ENCODE data around the gene ZDHHC22. TPM values are rescaled to one million over a fixed set of nuclear protein-coding genes. Genes with fewer than 3 reads are reported as not detected.
A peak's percentile ranks its signal among the peaks of the same experiment; 100 is the strongest.

Gene ZDHHC22
- polyA plus RNA-seq, 1 donor from 2014 or later = 4.3 TPM

GRCh38 chr14:77157740-77158139, 16.1 kb upstream of the ZDHHC22 start:
- no peak for TF ChIP-seq REST (IDR thresholded peaks at IDR 0.05; ENCODE audit: borderline replicate concordance)
- no peak for TF ChIP-seq MXI1 (conservative IDR thresholded peaks at IDR 0.05; ENCODE audit: poor library complexity, severe bottlenecking)
- TF ChIP-seq, protein P1, sequence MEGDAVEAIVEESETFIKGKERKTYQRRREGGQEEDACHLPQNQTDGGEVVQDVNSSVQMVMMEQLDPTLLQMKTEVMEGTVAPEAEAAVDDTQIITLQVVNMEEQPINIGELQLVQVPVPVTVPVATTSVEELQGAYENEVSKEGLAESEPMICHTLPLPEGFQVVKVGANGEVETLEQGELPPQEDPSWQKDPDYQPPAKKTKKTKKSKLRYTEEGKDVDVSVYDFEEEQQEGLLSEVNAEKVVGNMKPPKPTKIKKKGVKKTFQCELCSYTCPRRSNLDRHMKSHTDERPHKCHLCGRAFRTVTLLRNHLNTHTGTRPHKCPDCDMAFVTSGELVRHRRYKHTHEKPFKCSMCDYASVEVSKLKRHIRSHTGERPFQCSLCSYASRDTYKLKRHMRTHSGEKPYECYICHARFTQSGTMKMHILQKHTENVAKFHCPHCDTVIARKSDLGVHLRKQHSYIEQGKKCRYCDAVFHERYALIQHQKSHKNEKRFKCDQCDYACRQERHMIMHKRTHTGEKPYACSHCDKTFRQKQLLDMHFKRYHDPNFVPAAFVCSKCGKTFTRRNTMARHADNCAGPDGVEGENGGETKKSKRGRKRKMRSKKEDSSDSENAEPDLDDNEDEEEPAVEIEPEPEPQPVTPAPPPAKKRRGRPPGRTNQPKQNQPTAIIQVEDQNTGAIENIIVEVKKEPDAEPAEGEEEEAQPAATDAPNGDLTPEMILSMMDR (IDR thresholded peaks at IDR 0.05; ENCODE audit: poor library complexity, severe bottlenecking) = no peak
- TF ChIP-seq EP300 (conservative IDR thresholded peaks at IDR 0.05; ENCODE audit: poor library complexity, severe bottlenecking) = no peak
- TF ChIP-seq POLR2AphosphoS5 (IDR thresholded peaks at IDR 0.05) = no peak
- TF ChIP-seq TAF1 (IDR thresholded peaks at IDR 0.05; ENCODE audit: low read depth) = no peak
- TF ChIP-seq SMC3 (conservative IDR thresholded peaks at IDR 0.05; ENCODE audit: poor library complexity) = no peak
- TF ChIP-seq RAD21 (conservative IDR thresholded peaks at IDR 0.05) = no peak
- TF ChIP-seq EZH2 (IDR thresholded peaks at IDR 0.05; ENCODE audit: borderline replicate concordance, insufficient read depth, low read length, poor library complexity, severe bottlenecking) = no peak

GRCh38 chr14:77155083-77155482, 13.5 kb upstream of the ZDHHC22 start:
- Histone ChIP-seq H3F3A (ENCODE audit: insufficient read depth, low read length, poor library complexity, severe bottlenecking) (no peaks in the 10 kb centered on the region), H3K79me2 (replicated peaks; ENCODE audit: insufficient read depth, low read length) (no peaks in the 10 kb centered on the region), H3K9ac (ENCODE audit: low read length) (peak overlapping the region; percentile 56), H3K27me3 (ENCODE audit: insufficient read depth, low read depth, low read length) (no peaks in the 10 kb centered on the region), H3K4me2 (ENCODE audit: low read length) (no peak overlapping the region), H3K9me3 (ENCODE audit: low read length) (no peaks in the 10 kb centered on the region), H4K20me1 (ENCODE audit: insufficient read depth) (no peaks in the 10 kb centered on the region), H3K9me2 (ENCODE audit: insufficient read depth, low read length) (no peaks in the 10 kb centered on the region), H2AFZ (ENCODE audit: low read depth, low read length) (peak overlapping the region; percentile 34), H3K27ac (ENCODE audit: low read length) (peak overlapping the region; percentile 88), H3K36me3 (ENCODE audit: insufficient read depth, low read length) (no peaks in the 10 kb centered on the region), H3K4me3 (ENCODE audit: low read length) (peak overlapping the region; percentile 42)
- TF ChIP-seq, protein P1 (IDR thresholded peaks at IDR 0.05; ENCODE audit: poor library complexity, severe bottlenecking) = no peak
- TF ChIP-seq EP300 (conservative IDR thresholded peaks at IDR 0.05; ENCODE audit: poor library complexity, severe bottlenecking) (no peak), TAF1 (IDR thresholded peaks at IDR 0.05; ENCODE audit: low read depth) (no peak), EZH2 (IDR thresholded peaks at IDR 0.05; ENCODE audit: borderline replicate concordance, insufficient read depth, low read length, poor library complexity, severe bottlenecking) (no peak), SMC3 (conservative IDR thresholded peaks at IDR 0.05; ENCODE audit: poor library complexity) (no peak), RAD21 (conservative IDR thresholded peaks at IDR 0.05) (no peak), REST (IDR thresholded peaks at IDR 0.05; ENCODE audit: borderline replicate concordance) (no peak), POLR2AphosphoS5 (IDR thresholded peaks at IDR 0.05) (no peak), MXI1 (conservative IDR thresholded peaks at IDR 0.05; ENCODE audit: poor library complexity, severe bottlenecking) (no peak)

More at GRCh38 chr14:77157740-77158139, 16.1 kb upstream of the ZDHHC22 start:
- Histone ChIP-seq H3K4me3 (ENCODE audit: low read length) (peak overlapping the region; percentile 47), H3K9me2 (ENCODE audit: insufficient read depth, low read length) (no peaks in the 10 kb centered on the region), H3K9me3 (ENCODE audit: low read length) (no peaks in the 10 kb centered on the region), H3K4me2 (ENCODE audit: low read length) (no peak overlapping the region), H3F3A (ENCODE audit: insufficient read depth, low read length, poor library complexity, severe bottlenecking) (no peaks in the 10 kb centered on the region), H3K9ac (ENCODE audit: low read length) (peak overlapping the region; percentile 81), H4K20me1 (ENCODE audit: insufficient read depth) (no peaks in the 10 kb centered on the region), H3K27me3 (ENCODE audit: insufficient read depth, low read depth, low read length) (no peaks in the 10 kb centered on the region), H3K27ac (ENCODE audit: low read length) (peak overlapping the region; percentile 93), H3K36me3 (ENCODE audit: insufficient read depth, low read length) (no peaks in the 10 kb centered on the region), H3K79me2 (replicated peaks; ENCODE audit: insufficient read depth, low read length) (no peaks in the 10 kb centered on the region), H2AFZ (ENCODE audit: low read depth, low read length) (peak overlapping the region; percentile 85)

Data from neural cell (in vitro differentiated cells).